Aorta (tissue), 5 donors: ENCODE results near the gene CGB1. TPM values are rescaled to one million over a fixed set of nuclear protein-coding genes. Genes with fewer than 3 reads are reported as not detected.
"Not testable (repeated sequence)": the region's sequence is repeated elsewhere in the genome, so short reads cannot be mapped to it uniquely, and the experiment has no call there.

ENCODE experiments used
- ATAC-seq: fragments of 200-7000 bp; cut with Tn5 transposase; one replicate; pipeline ENCODE4 v1.9.1; 2022; ENCODE audit warnings: moderate library complexity; ENCODE audit not compliant: low FRiP score
- DNase-seq, 2 donors: peaks; one replicate each; pipeline ENCODE4 v3.0.0-alpha.2; 2020
- H3K27ac ChIP-seq, 2 donors: one replicate each; pipeline ENCODE4 v1.5.1; 2013; ENCODE audit warnings: low read length in 2 of 2, mild to moderate bottlenecking in 2 of 2, moderate library complexity in 2 of 2, control low read depth in 1 of 2, inconsistent platforms in 1 of 2, low read depth in 1 of 2
- H3K27me3 ChIP-seq, 2 donors: one replicate each; pipeline ENCODE4 v1.6.1; 2013; ENCODE audit warnings: control low read depth in 1 of 2, low read length in 1 of 2, mild to moderate bottlenecking in 1 of 2, moderate library complexity in 1 of 2; ENCODE audit not compliant: insufficient read depth in 2 of 2, control insufficient read depth in 1 of 2
- H3K36me3 ChIP-seq, 2 donors: one replicate each; pipeline ENCODE4 v1.6.1; 2013; ENCODE audit warnings: control low read depth in 1 of 2, low read length in 1 of 2, mild to moderate bottlenecking in 1 of 2; ENCODE audit not compliant: insufficient read depth in 2 of 2, control insufficient read depth in 1 of 2
- H3K4me1 ChIP-seq, 2 donors: one replicate each; pipeline ENCODE4 v1.6.1; 2013; ENCODE audit warnings: low read length in 2 of 2, control low read depth in 1 of 2, mild to moderate bottlenecking in 1 of 2, moderate library complexity in 1 of 2; ENCODE audit not compliant: insufficient read depth in 2 of 2, control insufficient read depth in 1 of 2
- H3K4me3 ChIP-seq, 2 donors: one replicate each; pipeline ENCODE4 v1.5.1; 2013; ENCODE audit warnings: low read length in 2 of 2, control low read depth in 1 of 2, mild to moderate bottlenecking in 1 of 2
- H3K9me3 ChIP-seq: one replicate; pipeline ENCODE4 v1.6.1; 2013; ENCODE audit warnings: mild to moderate bottlenecking, low read length; ENCODE audit not compliant: control insufficient read depth
- WGBS, 2 donors: extraction: QIAGEN DNeasy Blood & Tissue Kit; methylation state at CpG; one replicate each; pipeline ENCODE4 v1.1.7; 2013; 5-methylcytosine and 5-hydroxymethylcytosine counted together
- intact Hi-C, 2 donors: fragments of 100-400 bp; cut with DNase I; formaldehyde crosslinking; loops; one replicate each; pipeline versions ENCODE4 v1.14.2 to v1.15.0; 2022
- polyA plus RNA-seq, 2 donors: library from polyadenylated mRNA; stranded (reverse); fragments of 200-250 nt; gene quantifications; one replicate each; pipeline ENCODE4 v1.2.3, GENCODE V29; 2013
- total RNA-seq, 2 donors: library from RNA; stranded (reverse); fragmentation: NEBNext Ultra II Directional; extraction: Animal tissue kit (Norgen Biotek cat#: 25700); gene quantifications; one replicate each; pipeline ENCODE4 v1.2.1, GENCODE V29; 2021
- donor health status: healthy with polysubstance abuse.
- donor health status: Bipolar disorder and iron deficiency.
- donor health status: DM: no; HTN: no; CAD: no.
- donor health status: DM: no; HTN: no; CAD: no.
- donor health status: DM: yes; HTN: yes; CAD: no.

Gene CGB1
- total and polyA plus RNA-seq, 4 donors = not detected

GRCh38 chr19:49049834-49050233, 13.1 kb upstream of the CGB1 start:
- DNase-seq, ATAC-seq, H3K27me3 ChIP-seq, intact Hi-C loops, H3K4me1 ChIP-seq, H3K27ac ChIP-seq, H3K9me3 ChIP-seq, H3K4me3 ChIP-seq, H3K36me3 ChIP-seq: not testable (repeated sequence)
- 83 to 89% methylated on average over 3 of the region's 4 CpGs for WGBS, 2 donors

- H3K9me3 ChIP-seq, H3K4me1 ChIP-seq, H3K4me3 ChIP-seq, intact Hi-C loops, H3K27ac ChIP-seq, DNase-seq, H3K36me3 ChIP-seq, ATAC-seq, H3K27me3 ChIP-seq: not testable (repeated sequence)
- WGBS, 2 donors = 70 to 79% methylated on average over 8 to 12 of the region's 12 CpGs
Measured at GRCh38 chr19:49049011-49049410, 12.3 kb upstream of the CGB1 start, which contains the start of gene CGB8. CGB8 (minus strand) TSS chr19:49049111; CDS start chr19:49048739, 372 bp downstream.

GRCh38 chr19:49043548-49043947, 6.9 kb upstream of the CGB1 start, which contains the start of gene CGB5:
CGB5 (plus strand) TSS chr19:49043848; CDS start chr19:49044210, 362 bp downstream.
- 72 to 73% methylated on average over 15 of the region's 15 CpGs for WGBS, 2 donors
- H3K36me3 ChIP-seq, intact Hi-C loops, H3K4me1 ChIP-seq, H3K27me3 ChIP-seq, H3K9me3 ChIP-seq, H3K27ac ChIP-seq, H3K4me3 ChIP-seq, DNase-seq, ATAC-seq: not testable (repeated sequence)

- H3K9me3 ChIP-seq, ATAC-seq, H3K27me3 ChIP-seq, H3K4me3 ChIP-seq, DNase-seq, H3K4me1 ChIP-seq, H3K36me3 ChIP-seq, H3K27ac ChIP-seq, intact Hi-C loops: not testable (repeated sequence)
- WGBS, 2 donors = 85 to 88% methylated on average over 2 to 4 of the region's 4 CpGs
Measured at GRCh38 chr19:49042666-49043065, 6.0 kb upstream of the CGB1 start.

- no peak overlapping the region for H3K4me3 ChIP-seq
- no peaks in the 10 kb centered on the region for H3K4me1 ChIP-seq
- WGBS, 2 donors = 74 to 75% methylated on average over 17 of the region's 17 CpGs
- H3K36me3 ChIP-seq = no peaks in the 10 kb centered on the region
- intact Hi-C loops = no loop called here
- no peaks in the 10 kb centered on the region for H3K9me3 ChIP-seq
- DNase-seq = no peak
- no peak overlapping the region for H3K27ac ChIP-seq
- no peak for ATAC-seq
- no peaks in the 10 kb centered on the region for H3K27me3 ChIP-seq
Measured at GRCh38 chr19:49042177-49042576, 5.5 kb upstream of the CGB1 start.

GRCh38 chr19:49039736-49040135, 3.0 kb upstream of the CGB1 start:
- H3K9me3 ChIP-seq, H3K36me3 ChIP-seq, H3K27me3 ChIP-seq, intact Hi-C loops, ATAC-seq, H3K4me1 ChIP-seq, H3K4me3 ChIP-seq, H3K27ac ChIP-seq, DNase-seq: not testable (repeated sequence)
- WGBS, 2 donors = 73 to 79% methylated on average over 6 to 9 of the region's 9 CpGs

- H3K27me3 ChIP-seq, H3K4me1 ChIP-seq, H3K9me3 ChIP-seq, DNase-seq, ATAC-seq, H3K36me3 ChIP-seq, H3K4me3 ChIP-seq, intact Hi-C loops, H3K27ac ChIP-seq: not testable (repeated sequence)
- WGBS, 2 donors = 82 to 88% methylated on average over 25 to 26 of the region's 26 CpGs
Measured at GRCh38 chr19:49038557-49039276, 2.0 kb upstream of the CGB1 start.

GRCh38 chr19:49038111-49038510, 1.4 kb upstream of the CGB1 start:
- H3K36me3 ChIP-seq, H3K27ac ChIP-seq, ATAC-seq, H3K4me1 ChIP-seq, H3K9me3 ChIP-seq, DNase-seq, intact Hi-C loops, H3K27me3 ChIP-seq, H3K4me3 ChIP-seq: not testable (repeated sequence)
- 90% methylated on average over 5 to 7 of the region's 8 CpGs for WGBS, 2 donors

GRCh38 chr19:49031642-49032301, 4.9 kb downstream of the CGB1 start, which contains the start of gene CGB2:
CGB2 (plus strand) TSS chr19:49031890; CDS start chr19:49032096, 206 bp downstream.
- H3K27me3 ChIP-seq, intact Hi-C loops, DNase-seq, ATAC-seq, H3K27ac ChIP-seq, H3K4me3 ChIP-seq, H3K9me3 ChIP-seq, H3K4me1 ChIP-seq, H3K36me3 ChIP-seq: not testable (repeated sequence)
- 17 to 25% methylated on average over 25 to 28 of the region's 28 CpGs for WGBS, 2 donors
